Panc1 (cell line): ENCODE measurements around the gene TPGS1. TPM values are rescaled to one million over a fixed set of nuclear protein-coding genes. Genes with fewer than 3 reads are reported as not detected.

Experiments
- ATAC-seq: fragments of 200-7000 bp; cut with Tn5 transposase; 2 replicates; pipeline ENCODE4 v1.9.1; 2020; ENCODE audit warnings: mild to moderate bottlenecking, moderate library complexity
- BruUV-seq: library from RNA; stranded (reverse); fragments of 400-500 nt; replicated peaks from 2 replicates; lab custom pipeline; 2021; lab: Mats Ljungman, UMichigan
- CTCF ChIA-PET: fragments of 300-600 bp; sonication (Branson Sonifier 250); formaldehyde crosslinking; loops from one replicate; lab custom pipeline; 2022; ENCODE audit warnings: antibody characterized with exemption; lab: Charles Lee
- POLR2A ChIA-PET: fragments of 300-600 bp; sonication (Branson Sonifier 250); formaldehyde crosslinking; loops from one replicate; lab custom pipeline; 2022; ENCODE audit warnings: antibody characterized with exemption; lab: Charles Lee
- DNase-seq: peaks from one replicate; pipeline ENCODE4 v3.0.0-alpha.2; 2010; ENCODE audit warnings: low read depth, low spot score
- H3K27ac ChIP-seq: 2 replicates; pipeline ENCODE4 v1.5.1; 2011; ENCODE audit warnings: mild to moderate bottlenecking, low read length, inconsistent platforms
- H3K27me3 ChIP-seq: fragments of 200-500 bp; sonication (Bioruptor generic); 2 replicates; pipeline ENCODE4 v1.6.0; 2014; ENCODE audit warnings: low read length, inconsistent platforms; ENCODE audit not compliant: control insufficient read depth, insufficient read depth
- H3K36me3 ChIP-seq: fragments of 200-500 bp; sonication (Bioruptor generic); 2 replicates; pipeline ENCODE4 v1.5.1; 2014; ENCODE audit warnings: inconsistent platforms, mild to moderate bottlenecking, low read length, moderate library complexity; ENCODE audit not compliant: control insufficient read depth, insufficient read depth
- H3K4me1 ChIP-seq: 2 replicates; pipeline ENCODE4 v1.5.1; 2011; ENCODE audit warnings: inconsistent platforms, mild to moderate bottlenecking, low read length, moderate library complexity; ENCODE audit not compliant: control insufficient read depth, insufficient read depth
- H3K4me3 ChIP-seq, 2 experiments: 2 replicates each; pipeline ENCODE4 v1.5.1; 2011 to 2012; ENCODE audit warnings: low read depth in 2 of 2, low read length in 2 of 2, mild to moderate bottlenecking in 2 of 2, inconsistent platforms in 1 of 2, moderate library complexity in 1 of 2
- H3K9me3 ChIP-seq: fragments of 200-500 bp; sonication (Bioruptor generic); 2 replicates; pipeline ENCODE4 v1.5.1; 2014; ENCODE audit warnings: low read depth, mild to moderate bottlenecking, inconsistent platforms, low read length, moderate library complexity; ENCODE audit not compliant: control insufficient read depth, insufficient read depth
- POLR2AphosphoS5 ChIP-seq: IDR thresholded peaks from 2 replicates; pipeline ENCODE4 v1.6.1; 2012; ENCODE audit warnings: mild to moderate bottlenecking, low read depth, low read length, moderate library complexity
- SIN3A ChIP-seq: IDR thresholded peaks from 2 replicates; pipeline ENCODE4 v1.6.1; 2012; ENCODE audit warnings: low read depth, mild to moderate bottlenecking, low read length, moderate library complexity, borderline replicate concordance; ENCODE audit not compliant: insufficient read depth
- TCF7L2 ChIP-seq: IDR thresholded peaks from 2 replicates; pipeline ENCODE4 v1.6.1; 2011; ENCODE audit warnings: mild to moderate bottlenecking, low read depth, low read length, inconsistent platforms
- in situ Hi-C: cut with HindIII; loops from 2 replicates; pipeline ENCODE4 v1.10.0; 2016; ENCODE audit warnings: low sequenced_read_pairs, low pct_unique_long_range_greater_than_20kb
- intact Hi-C: fragments of 100-400 bp; cut with micrococcal nuclease; formaldehyde crosslinking; loops from one replicate; pipeline ENCODE4 v1.10.0; 2022; ENCODE audit not compliant: unreplicated experiment
- total RNA-seq: library from RNA; stranded (reverse); gene quantifications from one replicate; pipeline ENCODE4 v1.2.1, GENCODE V29; 2021; ENCODE audit not compliant: unreplicated experiment
- TF ChIP-seq, protein P1 (sequence below): fragments of 450-650 bp; IDR thresholded peaks from 2 replicates; pipeline ENCODE4 v1.5.1; 2017; ENCODE audit warnings: mild to moderate bottlenecking
- TF ChIP-seq, protein P2 (sequence below), 2 experiments: IDR thresholded peaks; 2 replicates each; pipeline ENCODE4 v1.6.1; 2011 to 2012; ENCODE audit warnings: low read depth in 2 of 2, control low read depth in 1 of 2, low read length in 1 of 2, mild to moderate bottlenecking in 1 of 2, moderate library complexity in 1 of 2; ENCODE audit not compliant: insufficient read depth in 1 of 2

TPGS1 gene
- total RNA-seq, 1 experiment from 2014 or later, result 17.6 TPM

- Histone ChIP-seq H3K4me3 (no peak overlapping the region), H3K36me3 (peaks cover 4% of the 10 kb centered on the region; the same call in 1 of the 2 replicates), H3K9me3 (no peaks in the 10 kb centered on the region), H3K27me3 (no peaks in the 10 kb centered on the region), H3K27ac (no peak overlapping the region), H3K4me1 (peaks cover 13% of the 10 kb centered on the region)
- no peak for DNase-seq
- ChIA-PET CTCF (no interaction called here), POLR2A (no interaction called here)
- ATAC-seq, result no peak
- TF ChIP-seq TCF7L2 (no peak), POLR2AphosphoS5 (no peak)
- TF ChIP-seq, protein P1, sequence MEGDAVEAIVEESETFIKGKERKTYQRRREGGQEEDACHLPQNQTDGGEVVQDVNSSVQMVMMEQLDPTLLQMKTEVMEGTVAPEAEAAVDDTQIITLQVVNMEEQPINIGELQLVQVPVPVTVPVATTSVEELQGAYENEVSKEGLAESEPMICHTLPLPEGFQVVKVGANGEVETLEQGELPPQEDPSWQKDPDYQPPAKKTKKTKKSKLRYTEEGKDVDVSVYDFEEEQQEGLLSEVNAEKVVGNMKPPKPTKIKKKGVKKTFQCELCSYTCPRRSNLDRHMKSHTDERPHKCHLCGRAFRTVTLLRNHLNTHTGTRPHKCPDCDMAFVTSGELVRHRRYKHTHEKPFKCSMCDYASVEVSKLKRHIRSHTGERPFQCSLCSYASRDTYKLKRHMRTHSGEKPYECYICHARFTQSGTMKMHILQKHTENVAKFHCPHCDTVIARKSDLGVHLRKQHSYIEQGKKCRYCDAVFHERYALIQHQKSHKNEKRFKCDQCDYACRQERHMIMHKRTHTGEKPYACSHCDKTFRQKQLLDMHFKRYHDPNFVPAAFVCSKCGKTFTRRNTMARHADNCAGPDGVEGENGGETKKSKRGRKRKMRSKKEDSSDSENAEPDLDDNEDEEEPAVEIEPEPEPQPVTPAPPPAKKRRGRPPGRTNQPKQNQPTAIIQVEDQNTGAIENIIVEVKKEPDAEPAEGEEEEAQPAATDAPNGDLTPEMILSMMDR, result no peak
- TF ChIP-seq, protein P2, sequence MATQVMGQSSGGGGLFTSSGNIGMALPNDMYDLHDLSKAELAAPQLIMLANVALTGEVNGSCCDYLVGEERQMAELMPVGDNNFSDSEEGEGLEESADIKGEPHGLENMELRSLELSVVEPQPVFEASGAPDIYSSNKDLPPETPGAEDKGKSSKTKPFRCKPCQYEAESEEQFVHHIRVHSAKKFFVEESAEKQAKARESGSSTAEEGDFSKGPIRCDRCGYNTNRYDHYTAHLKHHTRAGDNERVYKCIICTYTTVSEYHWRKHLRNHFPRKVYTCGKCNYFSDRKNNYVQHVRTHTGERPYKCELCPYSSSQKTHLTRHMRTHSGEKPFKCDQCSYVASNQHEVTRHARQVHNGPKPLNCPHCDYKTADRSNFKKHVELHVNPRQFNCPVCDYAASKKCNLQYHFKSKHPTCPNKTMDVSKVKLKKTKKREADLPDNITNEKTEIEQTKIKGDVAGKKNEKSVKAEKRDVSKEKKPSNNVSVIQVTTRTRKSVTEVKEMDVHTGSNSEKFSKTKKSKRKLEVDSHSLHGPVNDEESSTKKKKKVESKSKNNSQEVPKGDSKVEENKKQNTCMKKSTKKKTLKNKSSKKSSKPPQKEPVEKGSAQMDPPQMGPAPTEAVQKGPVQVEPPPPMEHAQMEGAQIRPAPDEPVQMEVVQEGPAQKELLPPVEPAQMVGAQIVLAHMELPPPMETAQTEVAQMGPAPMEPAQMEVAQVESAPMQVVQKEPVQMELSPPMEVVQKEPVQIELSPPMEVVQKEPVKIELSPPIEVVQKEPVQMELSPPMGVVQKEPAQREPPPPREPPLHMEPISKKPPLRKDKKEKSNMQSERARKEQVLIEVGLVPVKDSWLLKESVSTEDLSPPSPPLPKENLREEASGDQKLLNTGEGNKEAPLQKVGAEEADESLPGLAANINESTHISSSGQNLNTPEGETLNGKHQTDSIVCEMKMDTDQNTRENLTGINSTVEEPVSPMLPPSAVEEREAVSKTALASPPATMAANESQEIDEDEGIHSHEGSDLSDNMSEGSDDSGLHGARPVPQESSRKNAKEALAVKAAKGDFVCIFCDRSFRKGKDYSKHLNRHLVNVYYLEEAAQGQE (IDR thresholded peaks at IDR 0.05; ENCODE audit: insufficient read depth in 1 of 2, low read depth in 2 of 2, low read length in 1 of 2), result no peak
- no TSS peak for BruUV-seq
- in situ Hi-C loops (no loop called here), intact Hi-C loops (no loop called here)
Observed at GRCh38 chr19:536031-536880, 29.0 kb downstream of the TPGS1 start.

- H3K27ac ChIP-seq, result no peak overlapping the region
- BruUV-seq, result no TSS peak
- in situ Hi-C loops (no loop called here), intact Hi-C loops (no loop called here)
- ChIA-PET POLR2A (no interaction called here), CTCF (no interaction called here)
- H3K4me3 ChIP-seq, result no peak overlapping the region
- H3K4me1 ChIP-seq, result peaks cover 13% of the 10 kb centered on the region
- no peak for DNase-seq
- ATAC-seq, result no peak
- TF ChIP-seq, protein P2 (IDR thresholded peaks at IDR 0.05; ENCODE audit: insufficient read depth in 1 of 2, low read depth in 2 of 2, low read length in 1 of 2), result no peak
- TF ChIP-seq, protein P1, result no peak
- no peak for TF ChIP-seq SIN3A
- TF ChIP-seq TCF7L2, result no peak
- no peak for TF ChIP-seq POLR2AphosphoS5
- H3K36me3 ChIP-seq, result peaks cover 3% of the 10 kb centered on the region; the same call in 1 of the 2 replicates
- H3K27me3 ChIP-seq, result no peaks in the 10 kb centered on the region
- no peaks in the 10 kb centered on the region for H3K9me3 ChIP-seq
Observed at GRCh38 chr19:536881-537404, 29.6 kb downstream of the TPGS1 start.
